ENCODE results near the gene TM9SF4. TPM values are rescaled to one million over a fixed set of nuclear protein-coding genes. Genes with fewer than 3 reads are reported as not detected.

Gene TM9SF4
- total RNA-seq, 2 experiments from 2014 or later = 36.8 to 44.2 TPM

GRCh38 chr20:32155017-32155981, 45.8 kb downstream of the TM9SF4 start:
- Mint-ChIP-seq H3K27me3 (no peaks in the 10 kb centered on the region), H3K27ac (peak overlapping the region; percentile 27), H3K36me3 (ENCODE audit: low read depth) (peaks cover 40% of the 10 kb centered on the region), H3K4me1 (no peaks in the 10 kb centered on the region), H3K4me3 (no peak overlapping the region), H3K9me3 (no peaks in the 10 kb centered on the region)
- peak; percentile 25 for DNase-seq
- POLR2A ChIA-PET = no interaction called here
- CTCF ChIA-PET = interaction anchor here (1.0 to 2.1 kb wide), 2 partner anchors 12 to 19 kb away, joined by 3 to 5 read pairs; no protein-coding TSS in a partner anchor

DNA sequence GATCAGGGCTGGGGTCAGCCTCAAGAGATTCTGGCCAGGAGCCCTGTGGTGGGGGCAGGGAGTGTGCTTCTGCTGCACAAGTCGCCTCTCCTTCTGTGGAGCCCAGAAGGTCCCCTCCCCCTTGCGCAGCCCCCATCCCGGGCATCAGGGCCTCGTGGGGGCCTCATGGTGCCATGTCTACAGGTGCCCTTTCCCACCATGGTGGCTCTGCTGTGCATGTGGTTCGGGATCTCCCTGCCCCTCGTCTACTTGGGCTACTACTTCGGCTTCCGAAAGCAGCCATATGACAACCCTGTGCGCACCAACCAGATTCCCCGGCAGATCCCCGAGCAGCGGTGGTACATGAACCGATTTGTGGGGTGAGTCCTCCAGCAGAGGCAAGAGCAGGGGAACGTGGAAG, 48.1 kb downstream of the TM9SF4 start:
- Mint-ChIP-seq H3K9me3 (no peaks in the 10 kb centered on the region), H3K27ac (no peak overlapping the region), H3K36me3 (ENCODE audit: low read depth) (peaks cover 37% of the 10 kb centered on the region), H3K4me1 (no peaks in the 10 kb centered on the region), H3K4me3 (no peak overlapping the region), H3K27me3 (no peaks in the 10 kb centered on the region)
- ChIA-PET POLR2A (no interaction called here), CTCF (no interaction called here)
- DNase-seq = no peak

- Mint-ChIP-seq H3K27ac (no peak overlapping the region), H3K36me3 (ENCODE audit: low read depth) (peaks cover 35% of the 10 kb centered on the region), H3K4me3 (no peak overlapping the region), H3K9me3 (no peaks in the 10 kb centered on the region), H3K4me1 (no peaks in the 10 kb centered on the region), H3K27me3 (no peaks in the 10 kb centered on the region)
- POLR2A ChIA-PET = no interaction called here
- CTCF ChIA-PET = no interaction called here
- DNase-seq = no peak
These were observed 48.8 kb downstream of the TM9SF4 start for GRCh38 chr20:32158351-32158750.

- no peaks in the 10 kb centered on the region for H3K4me1 Mint-ChIP-seq
- peaks cover 38% of the 10 kb centered on the region for H3K36me3 Mint-ChIP-seq (ENCODE audit: low read depth)
- no peaks in the 10 kb centered on the region for H3K27me3 Mint-ChIP-seq
- H3K27ac Mint-ChIP-seq = no peak overlapping the region
- ChIA-PET CTCF (interaction anchor here (1.0 kb wide), 1 partner anchor 10 kb away, joined by 3 read pairs; no protein-coding TSS in a partner anchor), POLR2A (no interaction called here)
- no peaks in the 10 kb centered on the region for H3K9me3 Mint-ChIP-seq
- no peak overlapping the region for H3K4me3 Mint-ChIP-seq
- no peak for DNase-seq
These were observed 49.6 kb downstream of the TM9SF4 start for GRCh38 chr20:32158943-32159660.

GRCh38 chr20:32159766-32160221, 50.3 kb downstream of the TM9SF4 start:
- H3K9me3 Mint-ChIP-seq = no peaks in the 10 kb centered on the region
- H3K36me3 Mint-ChIP-seq (ENCODE audit: low read depth) = peaks cover 36% of the 10 kb centered on the region
- ChIA-PET CTCF (interaction anchor here (1.0 kb wide), 1 partner anchor 10 kb away, joined by 3 read pairs; no protein-coding TSS in a partner anchor), POLR2A (no interaction called here)
- H3K27me3 Mint-ChIP-seq = no peaks in the 10 kb centered on the region
- no peak for DNase-seq
- no peaks in the 10 kb centered on the region for H3K4me1 Mint-ChIP-seq
- no peak overlapping the region for H3K4me3 Mint-ChIP-seq
- H3K27ac Mint-ChIP-seq = no peak overlapping the region

DNA sequence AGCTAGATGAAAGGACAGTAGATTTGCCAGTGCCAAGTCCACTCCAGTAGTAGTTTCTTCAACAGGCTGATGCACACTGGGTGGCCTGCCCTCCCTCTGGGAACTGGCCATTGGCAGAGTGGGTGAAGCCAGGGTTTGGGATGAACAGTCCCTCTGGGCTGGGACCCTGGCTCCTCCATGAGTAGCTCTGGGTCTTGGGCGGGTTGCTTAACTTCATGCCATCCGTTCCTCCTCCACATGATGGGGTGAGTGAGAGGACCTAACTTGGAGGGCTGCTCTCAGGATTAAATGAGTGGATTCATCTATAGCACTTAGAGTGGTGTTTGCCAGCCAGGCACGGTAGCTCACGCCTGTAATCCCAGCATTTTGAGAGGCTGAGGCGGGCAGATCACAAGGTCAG, 50.8 kb downstream of the TM9SF4 start:
- H3K9me3 Mint-ChIP-seq = no peaks in the 10 kb centered on the region
- ChIA-PET CTCF (interaction anchor here (0.7 kb wide), 1 partner anchor 176 kb away, joined by 4 read pairs; no protein-coding TSS in a partner anchor), POLR2A (no interaction called here)
- no peak for DNase-seq
- no peaks in the 10 kb centered on the region for H3K27me3 Mint-ChIP-seq
- H3K4me3 Mint-ChIP-seq = no peak overlapping the region
- no peaks in the 10 kb centered on the region for H3K4me1 Mint-ChIP-seq
- H3K27ac Mint-ChIP-seq = no peak overlapping the region
- H3K36me3 Mint-ChIP-seq (ENCODE audit: low read depth) = peaks cover 41% of the 10 kb centered on the region

DNA sequence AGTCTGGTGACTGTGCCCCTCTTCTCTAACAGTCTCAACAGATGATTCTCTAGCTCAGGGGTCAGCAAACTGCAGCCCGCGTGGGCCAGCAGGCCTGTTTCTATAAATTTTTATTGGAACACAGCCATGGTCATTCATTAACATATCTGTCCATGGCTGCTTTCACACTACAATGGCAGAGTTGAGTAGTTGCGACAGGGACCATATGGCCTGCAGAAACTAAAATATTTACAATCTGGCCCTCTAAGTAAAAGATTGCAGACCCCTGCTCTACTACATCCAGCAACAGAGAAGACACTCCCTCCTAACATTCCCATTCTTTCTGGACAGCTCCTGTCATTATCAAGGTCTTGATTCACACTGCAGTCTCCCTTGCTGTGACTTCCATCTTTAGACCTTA, 52.8 kb downstream of the TM9SF4 start:
- H3K9me3 Mint-ChIP-seq = no peaks in the 10 kb centered on the region
- H3K27ac Mint-ChIP-seq = no peak overlapping the region
- DNase-seq = no peak
- ChIA-PET POLR2A (no interaction called here), CTCF (no interaction called here)
- H3K4me1 Mint-ChIP-seq = no peaks in the 10 kb centered on the region
- H3K27me3 Mint-ChIP-seq = no peaks in the 10 kb centered on the region
- no peak overlapping the region for H3K4me3 Mint-ChIP-seq
- peaks cover 52% of the 10 kb centered on the region for H3K36me3 Mint-ChIP-seq (ENCODE audit: low read depth)

DNA sequence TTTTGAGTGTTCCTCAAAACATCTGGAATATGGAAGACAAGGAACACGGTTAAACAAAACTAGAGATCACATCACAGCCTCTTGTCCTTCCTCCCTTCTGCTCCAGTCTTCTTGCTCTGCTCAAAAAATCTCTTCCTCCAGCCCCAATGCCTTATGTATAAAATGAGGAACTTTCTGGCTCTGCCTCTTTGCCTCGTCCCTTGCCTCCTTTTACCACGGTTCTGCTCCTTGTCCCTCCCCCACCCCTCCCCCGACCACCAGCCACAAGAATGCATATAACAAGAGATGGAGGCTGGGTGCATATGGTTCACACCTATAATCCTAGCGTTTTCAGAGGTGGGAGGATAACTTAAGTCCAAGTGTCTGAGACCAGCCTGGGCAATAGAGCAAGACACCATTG, 54.4 kb downstream of the TM9SF4 start:
- no peak overlapping the region for H3K27ac Mint-ChIP-seq
- H3K4me1 Mint-ChIP-seq = no peaks in the 10 kb centered on the region
- H3K9me3 Mint-ChIP-seq = no peaks in the 10 kb centered on the region
- H3K27me3 Mint-ChIP-seq = no peaks in the 10 kb centered on the region
- ChIA-PET CTCF (no interaction called here), POLR2A (no interaction called here)
- peaks cover 41% of the 10 kb centered on the region for H3K36me3 Mint-ChIP-seq (ENCODE audit: low read depth)
- no peak overlapping the region for H3K4me3 Mint-ChIP-seq
- no peak for DNase-seq

DNA sequence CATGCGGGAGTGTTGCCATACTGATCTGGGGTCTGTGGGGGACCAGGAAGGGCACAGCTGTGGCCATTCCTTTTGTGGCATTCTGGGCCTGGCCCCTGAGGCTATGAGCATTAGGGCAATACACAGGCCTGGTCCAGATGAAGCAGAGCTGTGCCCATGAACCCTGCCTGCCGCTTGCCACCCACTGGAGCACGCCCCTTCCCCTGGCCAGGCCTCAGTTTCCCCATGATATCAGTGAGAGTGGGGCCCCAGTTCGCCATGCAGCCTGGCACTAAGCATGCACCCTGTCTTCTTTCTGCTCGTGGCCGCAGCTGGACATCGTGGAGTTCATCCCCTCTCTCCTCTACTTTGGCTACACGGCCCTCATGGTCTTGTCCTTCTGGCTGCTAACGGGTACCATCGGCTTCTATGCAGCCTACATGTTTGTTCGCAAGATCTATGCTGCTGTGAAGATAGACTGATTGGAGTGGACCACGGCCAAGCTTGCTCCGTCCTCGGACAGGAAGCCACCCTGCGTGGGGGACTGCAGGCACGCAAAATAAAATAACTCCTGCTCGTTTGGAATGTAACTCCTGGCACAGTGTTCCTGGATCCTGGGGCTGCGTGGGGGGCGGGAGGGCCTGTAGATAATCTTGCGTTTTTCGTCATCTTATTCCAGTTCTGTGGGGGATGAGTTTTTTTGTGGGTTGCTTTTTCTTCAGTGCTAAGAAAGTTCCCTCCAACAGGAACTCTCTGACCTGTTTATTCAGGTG, 55.6 kb downstream of the TM9SF4 start:
- H3K27ac Mint-ChIP-seq = no peak overlapping the region

DNA sequence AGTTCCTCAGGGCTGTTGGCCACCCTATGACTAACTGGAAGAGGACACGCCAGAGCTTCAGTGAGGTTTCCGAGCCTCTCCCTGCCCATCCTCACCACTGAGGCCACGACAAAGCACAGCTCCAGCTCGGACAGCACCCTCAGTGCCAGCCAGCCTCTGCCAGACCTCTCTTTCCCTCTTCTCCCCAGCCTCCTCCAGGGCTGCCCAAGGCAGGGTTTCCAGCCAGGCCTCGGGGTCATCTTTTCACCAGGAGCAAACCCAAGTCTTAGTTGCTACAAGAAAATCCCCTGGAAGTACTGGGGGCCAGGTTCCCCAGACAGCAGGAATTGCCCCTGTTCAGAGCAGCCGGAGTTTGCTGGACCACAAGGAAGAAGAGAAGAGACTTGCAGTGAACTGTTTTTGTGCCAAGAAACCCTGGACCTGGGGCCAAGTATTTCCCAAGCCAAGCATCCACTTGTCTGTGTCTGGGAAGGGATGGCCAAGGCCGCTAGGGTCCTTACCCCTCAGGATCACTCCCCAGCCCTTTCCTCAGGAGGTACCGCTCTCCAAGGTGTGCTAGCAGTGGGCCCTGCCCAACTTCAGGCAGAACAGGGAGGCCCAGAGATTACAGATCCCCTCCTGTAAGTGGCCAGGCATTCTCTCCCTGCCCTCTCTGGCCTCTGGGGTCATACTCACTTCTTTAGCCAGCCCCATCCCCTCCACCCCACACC, 56.5 kb downstream of the TM9SF4 start:
- Mint-ChIP-seq H3K27ac (no peak overlapping the region), H3K4me1 (no peaks in the 10 kb centered on the region), H3K36me3 (ENCODE audit: low read depth) (peaks cover 37% of the 10 kb centered on the region), H3K27me3 (no peaks in the 10 kb centered on the region), H3K9me3 (no peaks in the 10 kb centered on the region), H3K4me3 (no peak overlapping the region)
- CTCF ChIA-PET = no interaction called here
- DNase-seq = no peak
- POLR2A ChIA-PET = no interaction called here

More for the DNA sequence above, 55.6 kb downstream of the TM9SF4 start:
- no peak overlapping the region for H3K4me3 Mint-ChIP-seq
- ChIA-PET CTCF (no interaction called here), POLR2A (no interaction called here)
- H3K9me3 Mint-ChIP-seq = no peaks in the 10 kb centered on the region
- DNase-seq = no peak
- H3K27me3 Mint-ChIP-seq = no peaks in the 10 kb centered on the region
- no peaks in the 10 kb centered on the region for H3K4me1 Mint-ChIP-seq
- peaks cover 37% of the 10 kb centered on the region for H3K36me3 Mint-ChIP-seq (ENCODE audit: low read depth)

DNA sequence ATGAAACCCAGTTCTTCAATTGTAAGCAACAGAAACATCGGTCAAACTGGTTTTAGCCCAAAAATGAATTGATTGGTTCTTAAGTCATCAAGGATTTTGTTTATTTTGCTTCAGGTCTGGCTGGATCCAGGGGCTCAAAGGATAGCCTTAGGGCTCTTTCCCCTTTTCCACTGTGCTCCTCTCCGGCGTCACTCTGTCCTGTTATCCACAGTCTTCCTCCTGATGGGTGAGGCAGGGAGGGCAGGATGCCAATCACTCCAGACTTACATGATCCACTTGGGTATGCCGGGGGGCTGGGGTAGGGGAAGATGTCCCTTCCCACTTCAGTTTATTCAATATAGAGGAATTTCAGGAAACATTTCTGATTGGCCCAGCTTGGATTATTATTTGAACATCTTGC, 58.0 kb downstream of the TM9SF4 start:
- Mint-ChIP-seq H3K27ac (peak overlapping the region; percentile 0), H3K4me3 (no peak overlapping the region), H3K36me3 (ENCODE audit: low read depth) (peaks cover 25% of the 10 kb centered on the region), H3K27me3 (no peaks in the 10 kb centered on the region), H3K9me3 (no peaks in the 10 kb centered on the region), H3K4me1 (no peaks in the 10 kb centered on the region)
- CTCF ChIA-PET = no interaction called here
- no peak for DNase-seq
- POLR2A ChIA-PET = no interaction called here

DNA sequence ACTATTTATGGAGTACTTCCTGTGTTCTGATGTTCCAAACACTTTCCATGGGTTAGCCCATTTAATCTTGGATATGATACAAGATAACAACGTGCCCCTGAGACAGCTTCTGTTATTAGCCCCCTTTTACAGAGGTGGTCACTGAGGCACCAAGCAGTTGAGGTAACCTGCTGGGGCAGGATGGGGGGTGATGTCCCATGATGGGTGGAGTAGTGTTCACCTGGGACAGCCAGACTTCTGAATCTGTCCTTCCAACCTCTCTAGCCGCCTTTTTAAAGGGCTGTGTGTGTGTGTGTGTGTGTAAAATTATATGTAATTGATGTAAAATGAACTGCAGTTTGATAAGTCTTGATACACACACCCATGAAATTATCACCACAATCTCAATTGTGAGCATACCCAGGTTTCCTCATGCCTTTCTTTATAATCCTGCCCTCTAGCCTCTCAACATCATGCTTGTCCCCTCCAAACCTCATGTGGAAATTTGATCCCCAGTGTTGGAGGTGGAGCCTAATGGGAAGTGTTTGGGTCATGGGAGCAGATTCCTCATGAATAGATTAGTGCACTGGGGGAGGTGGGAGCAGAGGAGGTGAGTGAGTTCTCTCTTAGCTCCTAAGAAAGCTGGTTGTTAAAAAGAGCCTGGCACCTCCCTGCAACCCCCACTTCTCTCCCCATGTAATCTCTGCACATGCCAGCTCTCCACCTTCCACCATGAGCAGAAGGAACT, 58.8 kb downstream of the TM9SF4 start:
- DNase-seq = no peak
- Mint-ChIP-seq H3K4me3 (no peak overlapping the region), H3K27me3 (no peaks in the 10 kb centered on the region), H3K36me3 (ENCODE audit: low read depth) (peaks cover 23% of the 10 kb centered on the region), H3K4me1 (no peaks in the 10 kb centered on the region), H3K27ac (no peak overlapping the region), H3K9me3 (no peaks in the 10 kb centered on the region)
- POLR2A ChIA-PET = no interaction called here
- CTCF ChIA-PET = no interaction called here

Measured in activated CD4-positive, alpha-beta T cell treated with anti-CD3 and anti-CD28 coated beads, Interleukin-2, amount 10 ng/mL, durations not matched to agents 7 days and 5 days (primary cell).